K562 (cell line): Measurements from ENCODE around the gene PLA2G15. TPM values are rescaled to one million over a fixed set of nuclear protein-coding genes. Genes with fewer than 3 reads are reported as not detected.

Source experiments
- CEBPB ChIP-seq: fragments of 450-650 bp; IDR thresholded peaks from 2 replicates; pipeline ENCODE4 v1.6.1; 2016; ENCODE audit warnings: missing genetic modification characterization, missing compliant biosample characterization
- CHD1 ChIP-seq: fragments of 200-600 bp; sonication (generic); IDR thresholded peaks from one replicate; pipeline ENCODE4 v1.6.1; 2012; ENCODE audit warnings: mild to moderate bottlenecking, moderate library complexity, low read length, inconsistent platforms
- CHD2 ChIP-seq: IDR thresholded peaks from 2 replicates; pipeline ENCODE4 v1.6.1; 2011; ENCODE audit warnings: low read depth, low read length
- FOXA3 ChIP-seq, 2 experiments: fragments of 450-650 bp in 1 of 2; sonication (generic) in 1 of 2; formaldehyde crosslinking; IDR thresholded peaks in 1 of 2; conservative IDR thresholded peaks in 1 of 2; 2 replicates each; pipeline versions ENCODE4 v1.4.0 to v1.8.0; 2020 to 2022; ENCODE audit warnings: mild to moderate bottlenecking in 2 of 2, missing genetic modification reagents in 1 of 2
- FOXM1 ChIP-seq, 2 experiments: fragments of 450-650 bp in 1 of 2; sonication (generic) in 1 of 2; formaldehyde crosslinking in 1 of 2; IDR thresholded peaks; 2 replicates each; pipeline versions ENCODE4 v1.6.1 to v1.9.0; 2017 to 2022; ENCODE audit warnings: low read depth in 2 of 2, mild to moderate bottlenecking in 2 of 2, missing genetic modification reagents in 1 of 2, moderate library complexity in 1 of 2
- HSF4 ChIP-seq: fragments of 250-450 bp; sonication (Bioruptor Pico); IDR thresholded peaks from 2 replicates; pipeline ENCODE4 v2.1.2; 2022; ENCODE audit warnings: mild to moderate bottlenecking, moderate library complexity, borderline replicate concordance
- NELFE ChIP-seq: IDR thresholded peaks from 2 replicates; pipeline ENCODE4 v1.6.1; 2011; ENCODE audit warnings: mild to moderate bottlenecking; ENCODE audit not compliant: insufficient read depth, insufficient read length
- PHF20 ChIP-seq: fragments of 450-650 bp; IDR thresholded peaks from 2 replicates; pipeline ENCODE4 v1.6.1; 2018; ENCODE audit not compliant: partially characterized antibody
- POLR2H ChIP-seq: IDR thresholded peaks from 2 replicates; pipeline ENCODE4 v1.6.1; 2016; ENCODE audit warnings: missing genetic modification characterization, low read depth, mild to moderate bottlenecking, control low read depth, missing compliant biosample characterization, moderate library complexity
- SIN3A ChIP-seq, 2 experiments: fragments of 150-350 bp in 1 of 2; IDR thresholded peaks; 2 replicates each; pipeline ENCODE4 v1.6.1; 2011 to 2016; ENCODE audit warnings: borderline replicate concordance in 2 of 2, low read depth in 2 of 2, low read length in 2 of 2, mild to moderate bottlenecking in 2 of 2, moderate library complexity in 2 of 2; ENCODE audit not compliant: control insufficient read depth in 1 of 2
- SREBF2 ChIP-seq: sonication (generic); formaldehyde crosslinking; IDR thresholded peaks from 2 replicates; pipeline ENCODE4 v1.4.0; 2020; ENCODE audit warnings: mild to moderate bottlenecking, missing genetic modification reagents
- STAT5A ChIP-seq: IDR thresholded peaks from 2 replicates; pipeline ENCODE4 v1.6.1; 2012; ENCODE audit warnings: low read length, inconsistent platforms, borderline replicate concordance
- TBP ChIP-seq: optimal IDR thresholded peaks from 2 replicates; pipeline ENCODE3; 2011; ENCODE audit warnings: low read depth, low read length, improper control_type of control experiment
- TCF7 ChIP-seq: sonication (generic); IDR thresholded peaks from 2 replicates; pipeline ENCODE4 v1.6.1; 2016; ENCODE audit warnings: antibody characterized with exemption, borderline replicate concordance
- THRAP3 ChIP-seq: fragments of 450-650 bp; IDR thresholded peaks from 2 replicates; pipeline ENCODE4 v1.6.1; 2016; ENCODE audit warnings: mild to moderate bottlenecking, inconsistent platforms, borderline replicate concordance
- WHSC1 ChIP-seq: IDR thresholded peaks from one replicate; pipeline ENCODE4 v1.6.1; 2012; ENCODE audit warnings: low read length, control low read depth, inconsistent platforms
- YY1 ChIP-seq, 3 experiments: IDR thresholded peaks; 2 replicates each; pipeline ENCODE4 v1.6.1; 2011; ENCODE audit warnings: low read length in 2 of 3, mild to moderate bottlenecking in 2 of 3, moderate library complexity in 2 of 3, borderline replicate concordance in 1 of 3, control low read depth in 1 of 3, low read depth in 1 of 3; ENCODE audit not compliant: insufficient read depth in 3 of 3, insufficient replicate concordance in 2 of 3, control insufficient read depth in 1 of 3, insufficient read length in 1 of 3; ENCODE audit errors: extremely low read depth in 1 of 3
- ZC3H11A ChIP-seq: IDR thresholded peaks from 2 replicates; pipeline ENCODE4 v1.6.1; 2012; ENCODE audit warnings: low read depth, low read length, improper control_type of control experiment
- ZKSCAN3 ChIP-seq: fragments of 250-450 bp; sonication (Bioruptor Pico); IDR thresholded peaks from 2 replicates; pipeline ENCODE4 v1.4.0; 2020
- ZNF408 ChIP-seq: fragments of 250-450 bp; sonication (Bioruptor Pico); IDR thresholded peaks from 2 replicates; pipeline ENCODE4 v1.4.0; 2020; ENCODE audit warnings: low read depth, mild to moderate bottlenecking, moderate library complexity
- ZNF77 ChIP-seq: fragments of 250-450 bp; sonication (Bioruptor Pico); IDR thresholded peaks from 2 replicates; pipeline ENCODE4 v1.5.0; 2020
- polyA plus RNA-seq, 8 experiments: library from polyadenylated mRNA; depleted of rRNA in 4 of 8; stranded (reverse) in 5 of 8; unstranded in 3 of 8; fragments of >200 nt; fragmentation: Nextera tagmentation in 2 of 8; fragmentation: Illumina TruSeq in 1 of 8; extraction: Ambion mirVana in 2 of 8; extraction: Trizol in 1 of 8; gene quantifications; 2 replicates each; pipeline versions ENCODE4 v1.2.1 to v1.2.3, GENCODE V29; 2011 to 2014; ENCODE audit warnings: inconsistent platforms in 1 of 8, missing spikeins in 1 of 8
- total RNA-seq, 7 experiments: library from RNA; depleted of rRNA in 6 of 7; stranded (reverse); fragments of >200 nt in 6 of 7; fragmentation: Illumina TruSeq in 2 of 7; extraction: Trizol in 2 of 7; gene quantifications; 2 replicates each; pipeline versions ENCODE4 v1.2.1 to v1.2.3, GENCODE V29; 2011 to 2021; ENCODE audit warnings: low replicate concordance in 1 of 7
- TF ChIP-seq, protein P1 (sequence below): fragments of 450-650 bp; IDR thresholded peaks from 2 replicates; pipeline ENCODE4 v1.6.1; 2018; ENCODE audit not compliant: partially characterized antibody
- TF ChIP-seq, protein P2 (sequence below): sonication (generic); formaldehyde crosslinking; IDR thresholded peaks from 2 replicates; pipeline ENCODE4 v1.9.0; 2022; ENCODE audit warnings: mild to moderate bottlenecking, missing genetic modification reagents

The PLA2G15 gene
- total and polyA plus RNA-seq, 9 of the 15 experiments (the other 6 are each of a cell fraction or from before 2014, with no cell fraction given): 0.42 to 8.6 (median 4.8) TPM

DNA sequence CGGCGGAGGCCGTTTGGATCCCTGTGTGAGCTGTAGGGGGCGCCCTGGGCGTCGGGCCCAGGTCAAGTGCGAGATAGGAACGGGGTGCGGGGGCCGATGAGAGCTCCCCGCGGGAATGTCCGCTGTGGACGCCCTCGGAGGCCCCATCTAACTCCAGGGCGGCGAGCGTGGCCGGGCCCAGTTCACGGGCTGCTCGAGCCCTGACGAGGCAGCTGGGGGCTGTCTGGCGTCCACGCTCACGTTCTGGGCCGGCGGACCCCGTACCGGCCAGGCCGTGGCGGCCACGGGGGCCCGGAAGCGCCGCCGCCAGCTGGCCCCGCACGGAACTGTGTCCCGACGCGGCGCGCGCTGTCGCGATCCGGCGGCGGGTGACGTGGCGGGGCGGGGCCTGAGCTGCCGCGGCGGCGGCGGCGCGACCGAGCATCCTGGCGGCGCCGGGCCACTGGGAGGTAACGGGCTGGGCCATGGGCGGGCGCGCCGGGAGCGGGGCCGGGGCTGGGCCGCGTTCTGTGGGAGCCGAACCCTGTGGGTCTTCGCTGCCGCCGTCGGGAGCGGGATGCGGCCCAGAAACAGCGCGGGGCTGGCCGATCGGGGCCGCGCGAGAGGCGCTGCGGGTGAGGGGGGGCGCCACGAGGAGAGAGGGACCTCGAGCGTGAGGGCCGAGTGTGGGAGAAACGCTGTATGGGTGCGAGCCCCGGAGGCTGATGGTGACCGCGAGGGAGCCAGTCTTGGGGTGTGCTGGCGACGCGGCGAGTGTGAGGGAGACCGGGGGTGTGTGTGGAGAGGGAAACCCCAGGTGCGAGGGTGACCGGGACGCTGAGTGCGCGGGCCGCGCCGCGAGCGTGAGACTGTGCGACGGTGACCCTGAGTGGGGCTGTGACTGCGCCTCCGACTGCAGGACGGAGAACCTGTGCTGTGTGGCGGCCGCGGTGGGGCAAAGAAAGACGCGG lies 19.2 kb downstream of the PLA2G15 start, which contains the start of gene SLC7A6 (continued):
- TF ChIP-seq CHD2: 0 out of 2 replicates have a peak, but pooled peaks have one; percentile 5
- no peak for TF ChIP-seq CHD1
- TF ChIP-seq ZKSCAN3 (CRISPR knock-in tag): no peak
- no peak for TF ChIP-seq CEBPB (tag)
- TF ChIP-seq, protein P1, sequence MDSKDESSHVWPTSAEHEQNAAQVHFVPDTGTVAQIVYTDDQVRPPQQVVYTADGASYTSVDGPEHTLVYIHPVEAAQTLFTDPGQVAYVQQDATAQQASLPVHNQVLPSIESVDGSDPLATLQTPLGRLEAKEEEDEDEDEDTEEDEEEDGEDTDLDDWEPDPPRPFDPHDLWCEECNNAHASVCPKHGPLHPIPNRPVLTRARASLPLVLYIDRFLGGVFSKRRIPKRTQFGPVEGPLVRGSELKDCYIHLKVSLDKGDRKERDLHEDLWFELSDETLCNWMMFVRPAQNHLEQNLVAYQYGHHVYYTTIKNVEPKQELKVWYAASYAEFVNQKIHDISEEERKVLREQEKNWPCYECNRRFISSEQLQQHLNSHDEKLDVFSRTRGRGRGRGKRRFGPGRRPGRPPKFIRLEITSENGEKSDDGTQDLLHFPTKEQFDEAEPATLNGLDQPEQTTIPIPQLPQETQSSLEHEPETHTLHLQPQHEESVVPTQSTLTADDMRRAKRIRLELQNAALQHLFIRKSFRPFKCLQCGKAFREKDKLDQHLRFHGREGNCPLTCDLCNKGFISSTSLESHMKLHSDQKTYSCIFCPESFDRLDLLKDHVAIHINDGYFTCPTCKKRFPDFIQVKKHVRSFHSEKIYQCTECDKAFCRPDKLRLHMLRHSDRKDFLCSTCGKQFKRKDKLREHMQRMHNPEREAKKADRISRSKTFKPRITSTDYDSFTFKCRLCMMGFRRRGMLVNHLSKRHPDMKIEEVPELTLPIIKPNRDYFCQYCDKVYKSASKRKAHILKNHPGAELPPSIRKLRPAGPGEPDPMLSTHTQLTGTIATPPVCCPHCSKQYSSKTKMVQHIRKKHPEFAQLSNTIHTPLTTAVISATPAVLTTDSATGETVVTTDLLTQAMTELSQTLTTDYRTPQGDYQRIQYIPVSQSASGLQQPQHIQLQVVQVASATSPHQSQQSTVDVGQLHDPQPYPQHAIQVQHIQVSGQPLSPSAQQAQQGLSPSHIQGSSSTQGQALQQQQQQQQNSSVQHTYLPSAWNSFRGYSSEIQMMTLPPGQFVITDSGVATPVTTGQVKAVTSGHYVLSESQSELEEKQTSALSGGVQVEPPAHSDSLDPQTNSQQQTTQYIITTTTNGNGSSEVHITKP: peak; percentile 85
- TF ChIP-seq FOXM1 (IDR thresholded peaks at IDR 0.05; ENCODE audit: low read depth): no peak
- peak; percentile 33 for TF ChIP-seq FOXM1 (CRISPR knock-in tag; IDR thresholded peaks at IDR 0.05; ENCODE audit: low read depth)
- TF ChIP-seq HSF4 (CRISPR knock-in tag): no peak
- no peak for TF ChIP-seq POLR2H (tag)
- TF ChIP-seq, protein P2, sequence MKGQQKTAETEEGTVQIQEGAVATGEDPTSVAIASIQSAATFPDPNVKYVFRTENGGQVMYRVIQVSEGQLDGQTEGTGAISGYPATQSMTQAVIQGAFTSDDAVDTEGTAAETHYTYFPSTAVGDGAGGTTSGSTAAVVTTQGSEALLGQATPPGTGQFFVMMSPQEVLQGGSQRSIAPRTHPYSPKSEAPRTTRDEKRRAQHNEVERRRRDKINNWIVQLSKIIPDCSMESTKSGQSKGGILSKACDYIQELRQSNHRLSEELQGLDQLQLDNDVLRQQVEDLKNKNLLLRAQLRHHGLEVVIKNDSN: no peak
- TF ChIP-seq TCF7: no peak
- TF ChIP-seq STAT5A: no peak
- no peak for TF ChIP-seq ZC3H11A
- no peak for TF ChIP-seq WHSC1
- TF ChIP-seq SIN3A (IDR thresholded peaks at IDR 0.05; ENCODE audit: borderline replicate concordance in 2 of 2, control insufficient read depth in 1 of 2, low read depth in 2 of 2, low read length in 2 of 2): peak in 1 of 2 experiments; percentile 51; a peak in 2 of 4 replicates
- no peak for TF ChIP-seq FOXA3 (CRISPR knock-in tag; conservative IDR thresholded peaks at IDR 0.05 in 1 of 2, IDR thresholded peaks at IDR 0.05 in 1 of 2)
- no peak for TF ChIP-seq SREBF2
- TF ChIP-seq ZNF408: no peak
- peak; percentile 52 for TF ChIP-seq PHF20
- TF ChIP-seq NELFE: no peak
- peak in 1 of 3 experiments; percentile 6 for TF ChIP-seq YY1 (IDR thresholded peaks at IDR 0.05; ENCODE audit: borderline replicate concordance in 1 of 3, control insufficient read depth in 1 of 3, extremely low read depth in 1 of 3, insufficient read depth in 3 of 3, insufficient read length in 1 of 3, insufficient replicate concordance in 2 of 3, low read depth in 1 of 3, low read length in 2 of 3)
- TF ChIP-seq TBP: no peak
- no peak for TF ChIP-seq THRAP3
- TF ChIP-seq ZNF77: no peak
